ENCODE results near the gene NAT8L. TPM values are rescaled to one million over a fixed set of nuclear protein-coding genes. Genes with fewer than 3 reads are reported as not detected.

The NAT8L gene
- total RNA-seq, 1 donor from 2014 or later, result 1.2 TPM

- DNase-seq, result no peak
These were observed 17.1 kb downstream of the NAT8L start for GRCh38 chr4:2075987-2076907.

DNA sequence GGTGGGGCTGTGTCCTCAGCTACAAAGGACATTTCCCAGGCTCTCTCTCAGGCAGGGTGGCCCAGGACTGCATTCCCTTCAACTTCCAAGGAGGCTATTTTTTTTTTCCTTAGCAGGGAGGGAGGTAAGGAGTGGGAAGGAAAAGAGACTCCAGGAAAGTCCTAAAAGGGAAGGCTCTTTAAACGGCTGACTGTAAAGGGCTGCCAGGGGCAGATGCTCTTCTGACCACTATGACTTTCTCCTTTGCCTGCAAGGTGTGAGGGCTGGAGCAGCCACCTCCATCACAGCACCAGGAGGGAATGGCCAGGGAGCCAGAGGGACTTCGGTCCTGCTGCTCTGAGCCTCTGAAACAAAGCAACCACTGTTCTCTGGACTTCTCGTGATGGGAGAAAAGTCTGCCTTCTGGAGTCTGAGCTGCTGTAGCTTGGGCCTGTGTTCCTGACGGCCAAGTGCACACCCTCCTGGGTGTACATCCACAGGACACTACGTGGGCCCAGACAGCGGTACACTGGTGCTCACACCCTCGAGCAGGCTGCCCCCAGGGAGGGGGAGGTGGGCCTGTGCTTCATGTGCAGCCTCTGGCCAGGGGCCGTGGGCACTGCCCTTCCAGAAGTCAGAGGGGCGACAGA is 17.9 kb downstream of the NAT8L start:
- DNase-seq, result no peak

- no peak for DNase-seq
These were observed 18.7 kb downstream of the NAT8L start for GRCh38 chr4:2077537-2078460.

DNA sequence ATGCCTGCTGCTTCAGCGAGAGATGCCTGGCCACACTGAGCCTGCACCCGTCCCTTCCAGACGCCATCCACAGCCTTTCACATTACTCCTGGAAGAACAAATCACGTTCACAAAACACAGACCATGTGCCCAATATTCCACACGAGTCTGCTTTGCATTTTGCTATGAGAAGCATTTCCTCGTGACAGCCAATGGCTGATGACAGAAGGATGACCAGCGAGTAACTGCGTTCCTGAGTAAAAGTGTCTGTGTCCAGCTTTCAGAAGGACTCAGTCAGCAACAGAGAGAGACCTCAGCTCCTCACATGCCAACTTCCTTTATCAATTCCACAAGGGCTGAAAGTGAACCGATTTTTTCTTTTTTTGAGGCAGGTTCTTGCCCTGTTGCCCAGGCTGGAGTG is 19.5 kb downstream of the NAT8L start:
- no peak for DNase-seq

GRCh38 chr4:2079006-2079405 is 19.9 kb downstream of the NAT8L start:
- DNase-seq, result no peak

DNA sequence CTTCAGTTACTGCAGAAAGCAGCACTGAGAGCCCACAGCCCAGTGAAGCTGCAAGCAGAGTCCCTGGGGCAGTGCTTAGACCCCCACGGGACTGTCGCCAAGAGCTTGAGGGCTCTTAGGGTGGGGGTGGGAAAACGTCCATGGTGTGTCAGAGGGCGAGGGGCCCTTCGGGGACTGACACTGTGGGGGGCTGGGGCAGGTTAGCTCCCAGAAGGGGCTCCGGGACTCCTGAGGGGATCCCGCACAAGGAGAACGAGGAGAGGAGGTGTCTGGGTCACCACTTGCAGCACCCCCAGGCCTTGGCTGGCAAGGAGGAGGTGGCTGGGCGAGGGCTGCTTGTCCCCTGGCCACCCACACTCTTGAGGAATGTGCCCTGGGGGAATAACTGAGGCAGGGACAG is 20.8 kb downstream of the NAT8L start:
- DNase-seq, result no peak

DNA sequence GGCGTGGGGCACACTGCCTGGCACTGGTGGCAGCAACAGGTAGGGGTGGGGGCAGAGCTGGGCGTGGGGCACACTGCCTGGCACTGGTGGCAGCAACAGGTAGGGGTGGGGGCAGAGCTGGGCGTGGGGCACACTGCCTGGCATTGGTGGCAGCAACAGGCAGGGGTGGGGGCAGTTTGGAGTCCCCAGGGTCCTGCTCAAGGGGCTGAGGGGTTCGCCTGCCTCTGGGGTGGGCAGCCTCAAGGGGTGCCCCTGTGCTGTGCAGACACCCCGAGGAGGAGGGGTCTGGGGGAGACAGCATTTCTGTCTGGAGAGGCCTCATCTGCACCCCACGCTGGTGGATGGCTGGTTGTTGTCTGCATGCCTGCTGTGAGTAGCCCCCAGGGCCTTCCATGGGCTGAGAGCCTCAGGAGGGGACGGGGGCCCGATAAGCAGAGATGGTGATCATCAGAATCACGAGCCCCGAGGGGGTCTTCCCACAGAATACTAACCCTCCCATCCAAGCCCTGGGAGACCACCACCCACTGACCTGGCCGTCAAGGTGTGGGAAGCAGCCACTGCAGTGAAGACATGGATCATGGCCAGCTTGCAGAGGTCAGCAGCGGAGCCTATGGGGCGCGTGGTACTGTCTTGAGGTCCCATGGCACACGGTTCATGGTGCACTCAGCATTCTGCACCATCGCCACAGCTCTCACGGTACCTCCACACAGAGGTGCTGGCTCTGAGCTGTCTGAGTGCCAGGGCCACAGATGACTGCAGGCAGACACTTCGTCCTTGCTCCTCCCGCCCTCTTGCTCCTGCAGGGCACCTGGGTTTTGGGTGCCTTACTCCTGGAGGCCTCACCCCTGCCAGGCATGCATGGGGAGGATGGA is 21.5 kb downstream of the NAT8L start:
- no peak for DNase-seq

- no peak for DNase-seq
These were observed 22.4 kb downstream of the NAT8L start for GRCh38 chr4:2081540-2081939.

DNA sequence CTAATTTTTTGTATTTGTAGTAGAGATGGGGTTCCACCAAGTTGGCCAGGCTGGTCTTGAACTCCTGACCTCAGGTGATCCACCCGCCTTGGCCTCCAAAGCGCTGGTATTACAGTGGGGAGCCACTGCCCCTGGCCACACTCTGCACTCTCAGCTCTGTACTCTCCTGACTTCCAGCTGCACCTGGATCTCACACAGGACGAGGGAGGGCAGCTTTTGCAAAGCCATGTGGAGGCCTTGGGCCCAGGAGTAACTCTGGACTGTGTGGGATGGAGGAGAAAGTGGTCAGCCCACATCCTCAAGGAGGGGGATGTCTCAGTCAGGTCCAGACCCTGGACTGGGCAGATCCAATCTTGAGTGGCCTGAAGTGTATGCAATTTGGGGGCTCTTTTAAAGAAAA is 23.0 kb downstream of the NAT8L start:
- no peak for DNase-seq

GRCh38 chr4:2082627-2083026 is 23.5 kb downstream of the NAT8L start:
- no peak for DNase-seq

GRCh38 chr4:2083116-2083825 is 24.1 kb downstream of the NAT8L start:
- no peak for DNase-seq

DNA sequence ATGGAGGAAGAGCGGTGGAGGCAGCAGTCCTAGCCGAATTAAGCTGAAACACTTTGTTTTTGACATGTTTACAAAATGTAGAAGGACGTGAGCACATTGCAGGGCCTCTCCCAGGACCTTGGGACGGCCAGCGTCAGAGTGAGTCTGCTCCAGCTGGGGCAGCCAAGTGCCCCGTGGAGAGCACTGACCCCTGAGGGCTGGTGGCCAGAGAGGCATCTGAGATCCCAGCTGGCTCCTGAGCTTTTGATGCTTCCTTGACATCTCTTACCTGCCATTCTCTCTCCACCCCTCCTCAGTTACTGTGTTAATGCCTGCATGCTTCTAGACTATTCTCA is 24.7 kb downstream of the NAT8L start:
- DNase-seq, result no peak

GRCh38 chr4:2084316-2084715 is 25.2 kb downstream of the NAT8L start:
- no peak for DNase-seq

GRCh38 chr4:2085496-2085901 is 26.4 kb downstream of the NAT8L start:
- no peak for DNase-seq

GRCh38 chr4:2087170-2087569 is 28.0 kb downstream of the NAT8L start:
- DNase-seq, result no peak

DNA sequence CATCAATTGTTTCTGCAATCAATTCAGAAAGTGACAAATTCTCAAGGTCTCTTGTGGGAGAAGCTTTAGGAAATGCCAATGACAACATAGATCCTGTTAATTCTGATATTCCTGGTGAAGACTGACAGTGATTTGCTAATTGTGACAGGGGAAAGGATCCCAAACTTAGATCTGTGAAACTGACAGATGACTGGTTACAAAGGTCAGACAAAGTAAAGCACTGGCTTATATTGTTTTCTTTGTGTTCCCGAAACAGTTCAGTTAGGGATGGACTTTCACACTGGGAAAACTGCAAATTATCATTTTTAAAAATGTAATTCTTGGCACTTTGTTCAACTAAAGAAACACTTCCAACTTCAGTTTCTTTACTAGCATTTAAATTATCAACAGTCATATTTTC is 30.1 kb downstream of the NAT8L start:
- DNase-seq, result no peak

GRCh38 chr4:2090642-2091041 is 31.5 kb downstream of the NAT8L start:
- no peak for DNase-seq

- DNase-seq, result no peak
These were observed 33.0 kb downstream of the NAT8L start for GRCh38 chr4:2091990-2092668.

DNA sequence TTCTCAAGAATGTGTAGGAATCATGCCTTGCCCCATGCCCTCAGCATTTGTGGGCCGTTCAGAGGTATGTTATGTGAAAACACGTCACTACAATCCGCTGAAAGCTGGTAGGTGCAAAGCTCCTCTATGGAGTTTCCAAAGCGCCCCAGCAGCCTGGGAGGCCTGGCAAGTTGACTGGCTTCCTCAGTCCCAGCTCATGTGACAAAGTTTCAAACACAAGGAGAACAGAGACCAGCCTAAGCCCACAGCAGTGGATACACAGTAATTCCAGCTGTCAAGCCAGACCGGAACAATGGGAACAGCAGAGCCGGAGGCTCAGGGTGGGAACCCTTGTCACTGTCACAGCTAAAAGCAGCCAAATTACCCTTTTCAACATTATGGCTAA is 33.5 kb downstream of the NAT8L start:
- DNase-seq, result no peak

GRCh38 chr4:2093265-2093664 is 34.1 kb downstream of the NAT8L start:
- no peak for DNase-seq

GRCh38 chr4:2094545-2094944 is 35.4 kb downstream of the NAT8L start:
- DNase-seq, result no peak

Data from skin of body (tissue), 2 donors.